ENCODE measurements around the gene YIPF2.
"Not testable (repeated sequence)": the region's sequence is repeated elsewhere in the genome, so short reads cannot be mapped to it uniquely, and the experiment has no call there.

Gene YIPF2

DNA sequence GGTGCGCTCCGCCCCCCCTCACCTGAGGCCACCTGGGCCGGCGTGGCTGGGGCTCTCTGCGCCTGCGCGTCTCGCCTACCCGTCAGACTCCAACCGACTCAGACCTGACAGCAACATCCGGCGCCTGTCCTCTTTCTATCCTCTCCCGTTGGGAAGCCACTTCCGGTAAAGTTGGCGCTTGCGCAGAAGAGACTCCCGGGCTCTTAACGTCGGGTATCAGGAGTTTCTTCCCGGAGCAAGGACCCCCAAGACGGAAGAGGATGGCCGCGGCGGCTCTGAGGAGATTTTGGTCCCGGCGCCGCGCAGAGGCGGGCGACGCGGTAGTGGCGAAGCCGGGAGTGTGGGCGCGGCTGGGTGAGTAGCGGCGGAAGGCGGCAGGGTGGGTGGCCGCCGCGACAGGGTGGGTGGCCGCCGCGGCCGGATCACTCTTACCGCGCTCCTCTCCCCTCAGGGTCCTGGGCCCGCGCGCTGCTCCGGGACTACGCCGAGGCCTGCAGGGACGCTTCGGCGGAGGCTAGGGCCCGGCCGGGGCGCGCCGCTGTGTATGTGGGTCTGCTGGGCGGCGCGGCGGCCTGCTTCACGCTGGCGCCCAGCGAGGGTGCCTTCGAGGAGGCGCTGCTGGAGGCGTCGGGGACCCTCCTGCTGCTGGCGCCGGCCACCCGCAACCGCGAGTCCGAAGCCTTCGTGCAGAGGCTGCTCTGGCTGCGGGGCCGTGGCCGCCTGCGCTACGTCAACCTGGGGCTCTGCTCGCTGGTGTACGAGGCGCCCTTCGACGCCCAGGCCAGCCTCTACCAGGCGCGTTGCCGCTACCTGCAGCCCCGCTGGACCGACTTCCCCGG, at the start of gene YIPF2, which contains the start of gene TIMM29:
Gene YIPF2, minus strand, starts transcription at position 77 of the 839 bp plus-strand sequence. CDS start 229 bp downstream, outside the sequence.
Gene TIMM29, plus strand, starts transcription at position 249 of the 839 bp plus-strand sequence. Its CDS starts 12 bp downstream, at position 261.
- DNase-seq (ENCODE audit: low read depth in 2 of 3, low spot score in 2 of 3), result peak; percentile 80 to 93 (median 87)

DNA sequence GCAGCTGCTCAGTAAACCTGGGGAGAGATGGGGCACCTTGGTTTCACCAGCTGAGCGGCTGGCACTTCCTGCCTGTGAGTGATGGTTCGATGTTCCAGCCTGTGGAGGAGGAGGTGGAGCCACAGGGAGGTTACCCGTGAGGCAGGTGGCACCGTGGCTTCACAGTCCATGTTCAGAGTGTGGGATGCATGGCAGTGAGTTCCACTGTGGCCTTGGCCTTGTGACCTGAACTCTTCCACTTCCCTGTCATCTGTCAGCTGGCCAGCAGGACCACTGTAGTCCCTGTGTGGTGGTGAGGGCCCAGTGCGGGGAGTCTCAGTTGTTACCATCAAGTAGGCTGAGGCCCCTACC, 49.3 kb upstream of the YIPF2 start:
- no peak for DNase-seq (ENCODE audit: low read depth in 2 of 3, low spot score in 2 of 3)

DNA sequence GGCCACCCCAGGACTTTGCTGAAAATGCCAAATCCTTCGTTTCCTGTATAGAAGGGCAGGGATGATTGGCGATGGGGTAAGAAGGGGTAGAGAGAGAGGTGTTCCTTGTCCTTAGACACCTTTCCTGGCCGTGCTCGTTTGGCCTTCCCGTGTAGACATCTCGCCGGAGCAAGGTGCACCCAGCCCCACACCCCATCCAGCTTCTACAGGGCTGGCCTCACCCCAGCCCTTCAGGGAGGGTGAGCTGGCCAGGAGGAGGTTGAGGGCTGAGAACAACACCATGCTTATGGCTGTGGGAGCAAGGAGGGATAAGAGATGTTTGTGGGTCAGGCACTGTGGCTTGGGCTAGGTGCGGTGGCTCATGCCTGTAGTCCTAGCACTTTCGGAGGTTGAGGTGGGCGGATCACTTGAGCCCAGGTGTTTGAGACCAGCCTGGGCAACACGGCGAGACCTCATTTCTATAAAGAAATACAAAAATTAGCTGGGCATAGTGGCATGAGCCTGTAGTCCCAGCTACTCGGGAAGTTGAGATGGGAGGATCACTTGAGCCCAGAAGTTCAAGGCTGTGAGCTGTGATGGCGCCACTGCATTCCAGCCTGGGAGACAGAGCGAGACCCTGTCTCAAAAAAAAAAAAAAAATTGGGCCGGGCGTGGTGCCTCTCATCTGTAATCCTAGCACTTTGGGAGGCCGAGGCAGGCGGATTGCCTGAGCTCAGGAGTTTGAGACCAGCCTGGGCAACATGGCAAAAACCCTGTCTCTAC, 47.9 kb upstream of the YIPF2 start:
- DNase-seq (ENCODE audit: low read depth in 2 of 3, low spot score in 2 of 3), result no peak

DNA sequence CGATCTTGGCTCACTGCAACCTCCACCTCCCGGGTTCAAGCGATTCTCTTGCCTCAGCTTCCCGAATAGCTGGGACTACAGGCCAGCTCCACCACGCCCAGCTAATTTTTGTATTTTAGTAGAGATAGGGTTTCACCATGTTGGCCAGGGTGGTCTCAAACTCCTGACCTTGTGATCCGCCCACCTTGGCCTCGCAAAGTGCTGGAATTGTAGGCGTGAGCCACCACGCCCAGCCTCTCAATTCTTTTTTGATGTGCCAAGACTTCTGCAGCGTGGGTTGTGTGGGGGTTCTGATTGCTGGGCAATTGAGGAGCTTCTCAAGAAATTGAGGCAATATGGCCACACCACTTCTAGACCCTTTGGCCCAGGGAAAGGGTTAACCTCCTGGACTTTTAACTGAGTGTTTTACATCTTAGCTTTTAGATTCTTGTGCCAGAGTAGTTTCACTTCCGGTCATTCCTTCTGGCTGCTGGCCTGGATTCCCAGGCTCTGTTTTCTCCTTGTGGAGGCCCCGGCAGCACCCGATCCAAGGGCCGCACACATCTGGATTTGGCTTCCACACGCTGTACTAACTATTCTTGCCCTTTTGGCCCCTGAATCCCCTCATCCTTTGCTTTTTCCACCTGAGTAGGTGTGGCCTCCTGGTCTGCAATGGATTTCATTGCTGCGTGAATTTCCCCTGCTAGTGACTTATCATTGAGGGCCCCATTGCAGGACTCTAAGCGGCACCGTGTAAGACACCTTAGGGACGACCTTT, 47.1 kb upstream of the YIPF2 start:
- DNase-seq (ENCODE audit: low read depth in 2 of 3, low spot score in 2 of 3), result no peak

DNA sequence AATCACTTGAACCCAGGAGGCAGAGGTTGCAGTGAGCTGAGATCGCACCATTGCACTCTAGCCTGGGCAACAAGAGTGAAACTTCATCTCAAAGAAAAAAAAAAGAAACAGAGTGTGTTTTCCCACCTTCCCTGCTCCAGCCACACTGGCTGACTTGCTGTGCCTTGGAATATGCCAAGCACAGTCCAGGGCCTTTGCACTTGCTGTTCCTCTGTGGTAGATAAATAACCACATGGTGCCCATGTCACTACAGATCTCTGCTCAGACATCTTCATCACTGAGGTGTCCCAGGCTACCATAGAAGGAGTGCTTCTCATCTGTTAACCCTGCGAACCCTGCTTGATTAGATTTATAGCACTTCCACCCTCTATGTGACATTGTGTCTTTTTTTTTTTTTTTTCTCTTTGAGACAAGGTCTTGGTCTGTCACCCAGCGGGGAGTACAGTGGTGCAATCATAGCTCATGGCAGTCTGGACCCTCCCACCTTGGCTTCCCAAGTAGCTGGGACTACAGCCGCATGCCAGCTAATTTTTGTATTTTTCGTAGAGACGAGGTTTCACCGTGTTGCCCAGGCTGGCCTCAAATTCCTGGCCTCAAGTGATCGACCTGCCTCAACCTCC, 42.8 kb upstream of the YIPF2 start:
- DNase-seq (ENCODE audit: low read depth in 2 of 3, low spot score in 2 of 3), result no peak

DNA sequence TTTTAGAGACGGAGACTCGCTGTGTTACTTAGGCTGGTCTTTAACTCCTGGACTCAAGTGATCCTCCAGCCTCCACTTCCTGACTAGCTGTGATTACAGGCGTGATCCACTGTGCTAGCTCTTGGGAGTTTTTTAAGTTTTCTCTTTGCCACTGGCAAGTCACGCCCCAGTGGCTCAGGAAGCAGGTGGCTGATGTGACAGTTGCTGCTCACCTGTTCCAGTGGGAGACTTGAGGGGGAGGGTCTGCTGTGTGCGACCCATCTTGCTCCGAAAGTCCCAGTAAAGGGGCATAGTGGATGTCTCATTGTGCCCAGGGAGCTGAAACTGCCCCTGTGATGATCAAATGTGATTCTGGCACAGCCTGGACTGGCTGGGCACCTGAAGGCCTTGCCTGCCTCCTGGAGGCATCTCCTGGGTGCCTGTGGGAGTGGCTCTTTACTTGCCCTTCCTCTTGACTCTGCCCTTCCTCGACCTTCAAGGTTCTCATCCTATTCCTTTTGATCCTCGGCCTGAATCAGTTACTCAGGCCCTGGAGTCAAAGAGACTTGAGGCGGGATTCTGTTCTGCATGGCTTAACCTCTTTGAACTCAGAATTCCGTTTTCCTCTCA, 40.2 kb upstream of the YIPF2 start:
- DNase-seq (ENCODE audit: low read depth in 2 of 3, low spot score in 2 of 3), result no peak

DNA sequence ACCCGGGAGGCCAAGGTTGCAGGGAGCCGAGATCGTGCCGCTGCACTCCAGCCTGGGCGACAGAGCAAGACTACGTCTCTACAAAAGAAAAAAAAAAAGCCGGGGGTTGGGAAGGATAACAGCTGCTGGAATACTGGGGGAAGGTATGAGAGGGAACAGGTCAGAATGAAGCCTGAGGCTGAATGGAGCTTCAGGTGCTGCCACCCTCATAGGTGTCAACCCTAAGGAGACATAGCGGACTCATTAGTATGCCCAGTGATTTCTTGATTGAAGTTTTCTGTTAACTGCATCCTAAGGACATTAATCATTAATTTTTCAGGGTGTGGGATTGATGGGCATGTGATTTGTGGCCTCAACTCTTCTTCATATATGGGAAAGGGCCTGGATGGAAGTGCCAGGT, 38.4 kb upstream of the YIPF2 start:
- no peak for DNase-seq (ENCODE audit: low read depth in 2 of 3, low spot score in 2 of 3)

DNA sequence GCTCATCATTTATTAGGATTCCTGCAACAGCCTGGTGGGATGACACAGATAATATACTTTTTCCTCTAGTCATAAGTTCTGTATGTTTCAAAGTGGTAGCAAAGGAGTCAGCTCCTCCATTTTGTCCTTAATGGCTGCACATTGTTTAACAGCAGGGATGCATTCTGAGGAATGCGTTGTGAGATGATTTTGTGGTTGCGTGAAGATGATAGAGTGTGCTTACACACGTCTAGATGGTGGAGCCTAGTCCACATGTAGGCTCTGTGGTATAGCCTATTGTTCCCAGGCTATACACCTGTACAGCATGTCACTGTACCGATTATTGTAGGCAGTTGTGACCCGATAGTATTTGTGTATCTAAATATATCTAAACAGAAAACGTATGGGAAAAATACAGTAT, 37.0 kb upstream of the YIPF2 start:
- DNase-seq (ENCODE audit: low read depth in 2 of 3, low spot score in 2 of 3), result no peak

DNA sequence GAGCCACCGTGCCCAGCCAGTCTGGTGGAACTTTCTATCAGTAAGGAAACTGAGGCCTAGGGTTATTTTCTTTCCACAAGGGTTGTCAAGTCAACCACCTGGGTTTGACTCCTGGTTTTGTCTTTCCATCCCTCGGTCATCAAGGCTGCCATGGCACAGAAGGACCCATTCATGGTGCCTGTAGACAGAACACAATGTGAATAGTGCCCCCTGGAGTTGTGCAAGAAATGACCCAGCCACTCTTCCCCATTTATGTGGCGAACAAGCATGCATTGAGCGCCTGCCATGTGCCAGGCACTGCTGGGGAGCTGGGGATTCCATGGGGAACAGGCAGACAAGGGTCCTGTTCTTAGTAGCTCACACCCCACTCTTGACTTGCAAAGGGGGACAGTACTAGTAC, 36.5 kb upstream of the YIPF2 start:
- no peak for DNase-seq (ENCODE audit: low read depth in 2 of 3, low spot score in 2 of 3)

DNA sequence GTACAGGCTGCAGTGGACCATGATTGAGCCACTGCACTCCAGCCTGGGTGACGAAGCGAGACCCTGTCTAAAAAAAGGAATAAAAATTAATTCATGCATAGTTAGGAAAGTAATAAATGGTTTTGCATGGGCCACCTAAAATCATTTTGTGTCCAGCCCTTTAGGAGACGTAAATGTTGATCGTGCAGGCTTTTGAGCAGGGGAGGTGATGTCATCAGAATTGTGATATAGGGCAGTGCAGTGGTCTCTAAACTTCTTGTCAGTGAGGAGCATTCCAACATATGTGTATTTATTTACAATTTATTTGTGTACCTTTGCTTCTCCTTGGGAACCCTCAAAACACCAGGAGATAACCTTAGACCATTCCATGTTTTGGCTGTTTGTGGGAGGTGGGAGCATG, 35.4 kb upstream of the YIPF2 start:
- no peak for DNase-seq (ENCODE audit: low read depth in 2 of 3, low spot score in 2 of 3)

DNA sequence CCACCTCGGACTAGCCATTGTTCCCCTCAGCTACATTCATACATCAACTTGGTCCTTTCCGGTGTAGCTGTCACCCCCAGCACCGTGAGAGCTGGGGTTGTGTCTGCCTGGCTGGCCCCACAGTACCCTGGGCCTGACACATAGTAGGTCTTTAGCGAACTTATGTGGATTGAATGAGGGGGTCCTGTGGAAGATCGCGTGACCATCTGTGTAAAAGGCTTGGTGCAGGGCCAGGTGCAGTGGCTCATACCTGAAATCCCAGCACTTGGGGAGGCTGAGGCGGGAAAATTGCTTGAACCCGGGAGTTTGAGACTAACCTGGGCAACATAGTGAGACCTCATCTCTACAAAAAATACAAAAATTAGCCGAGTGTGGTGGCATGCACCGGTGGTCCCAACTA, 34.4 kb upstream of the YIPF2 start:
- no peak for DNase-seq (ENCODE audit: low read depth in 2 of 3, low spot score in 2 of 3)

DNA sequence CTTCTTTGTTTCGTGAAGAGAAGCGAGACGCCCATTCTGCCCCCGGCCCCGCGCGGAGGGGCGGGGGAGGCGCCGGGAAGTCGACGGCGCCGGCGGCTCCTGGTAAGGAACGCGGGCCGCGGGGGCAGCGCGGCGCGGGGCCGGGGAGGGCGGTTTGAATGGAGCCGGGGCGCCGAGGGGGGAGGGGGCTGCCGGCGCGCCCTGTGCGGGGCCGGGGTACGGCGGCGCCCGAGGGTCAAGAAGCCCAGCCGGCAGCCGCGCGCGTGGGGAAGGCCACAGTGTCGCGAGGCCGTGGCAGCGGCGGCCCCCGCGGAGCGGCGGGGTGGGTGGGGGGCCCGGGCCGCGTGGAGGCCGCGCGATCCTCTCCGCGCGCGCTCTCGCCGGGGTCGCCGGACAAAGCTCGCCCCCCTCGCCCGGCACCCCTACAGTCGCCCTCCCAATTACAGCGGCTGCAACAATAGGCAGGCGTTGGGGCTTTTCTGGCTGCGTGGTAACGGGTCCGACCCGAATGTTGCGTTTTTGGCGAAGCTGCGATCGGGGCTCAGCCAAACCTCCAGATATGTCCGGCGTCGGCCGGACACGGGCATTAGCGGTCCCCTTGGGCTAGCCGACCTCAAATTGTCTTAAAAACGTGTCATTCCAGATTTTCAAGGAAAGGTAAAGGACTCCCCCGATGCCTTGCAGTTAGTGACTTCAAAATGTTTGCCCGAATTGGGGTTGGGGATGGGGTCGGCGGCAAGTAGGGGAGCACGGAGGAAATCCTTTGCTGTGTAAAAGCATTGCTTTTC, 32.8 kb upstream of the YIPF2 start:
- DNase-seq (ENCODE audit: low read depth in 2 of 3, low spot score in 2 of 3), result peak in 1 of 3 experiments; percentile 25

DNA sequence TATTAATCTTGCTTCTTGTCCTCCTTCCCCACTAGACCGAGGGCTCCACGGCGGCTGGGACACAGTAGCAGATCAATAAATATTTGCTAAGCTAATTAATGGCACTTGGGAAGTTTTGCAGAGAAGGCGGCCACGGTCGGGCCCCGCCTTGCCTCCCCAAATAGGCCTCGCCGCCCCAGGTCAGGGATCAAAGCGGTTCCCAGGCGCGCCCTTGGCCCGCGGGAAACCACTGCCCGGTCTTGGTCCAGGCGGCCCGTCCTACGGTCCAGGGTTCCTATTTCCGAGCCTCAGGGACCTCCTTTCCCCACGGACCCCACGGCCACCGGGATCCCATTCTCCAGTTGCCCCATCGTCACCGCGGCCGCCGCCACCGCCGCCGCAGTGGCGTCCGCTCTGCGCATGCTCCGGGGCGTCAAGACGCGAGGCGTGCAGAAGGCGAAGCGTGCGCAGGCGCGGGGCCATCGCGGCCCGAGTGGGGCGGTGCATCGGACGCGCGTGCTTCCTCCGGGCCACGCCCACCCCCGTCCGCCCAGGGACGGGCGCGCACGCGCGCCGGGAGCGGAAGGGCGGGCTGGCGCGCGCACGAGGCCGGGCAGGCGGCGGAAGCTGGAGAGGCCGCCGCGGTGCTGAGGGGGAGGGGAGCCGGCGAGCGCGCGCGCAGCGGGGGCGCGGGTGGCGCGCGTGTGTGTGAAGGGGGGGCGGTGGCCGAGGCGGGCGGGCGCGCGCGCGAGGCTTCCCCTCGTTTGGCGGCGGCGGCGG, 32.1 kb upstream of the YIPF2 start, which contains the start of gene SMARCA4:
Gene SMARCA4, plus strand, starts transcription at position 717 of the 759 bp plus-strand sequence. CDS start 23,122 bp downstream, outside the sequence.
- DNase-seq (ENCODE audit: low read depth in 2 of 3, low spot score in 2 of 3), result peak; percentile 89 to 99 (median 91)

DNA sequence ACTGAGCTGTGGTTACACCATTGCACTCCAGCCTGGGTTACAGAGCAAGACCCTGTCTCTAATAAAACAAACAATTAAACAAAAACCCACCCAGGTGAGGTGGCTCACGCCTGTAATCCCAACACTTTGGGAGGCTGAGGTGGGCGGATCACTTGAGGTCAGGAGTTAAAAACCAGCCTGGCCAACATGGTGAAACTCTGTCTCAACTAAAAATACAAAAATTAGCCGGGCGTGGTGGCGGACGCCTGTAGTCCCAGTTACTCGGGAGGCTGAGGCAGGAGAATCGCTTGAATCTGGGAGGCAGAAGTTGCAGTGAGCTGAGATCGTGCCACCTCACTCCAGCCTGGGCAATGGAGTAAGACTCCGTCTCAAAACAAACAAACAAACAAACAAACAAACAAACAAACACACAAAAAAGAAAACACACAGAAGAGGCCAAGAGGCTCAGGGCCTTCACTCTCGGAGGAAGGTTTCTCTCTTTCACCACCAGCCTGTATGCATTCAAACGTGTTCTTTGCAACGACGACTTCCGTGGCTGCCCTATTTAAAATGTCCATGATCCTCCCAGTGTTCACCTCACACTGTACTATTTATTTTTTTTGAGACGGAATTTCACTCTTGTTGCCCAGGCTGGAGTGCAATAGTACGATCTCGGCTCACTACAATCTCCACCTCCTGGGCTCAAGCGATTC, 31.0 kb upstream of the YIPF2 start:
- DNase-seq (ENCODE audit: low read depth in 2 of 3, low spot score in 2 of 3), result not testable (repeated sequence)

DNA sequence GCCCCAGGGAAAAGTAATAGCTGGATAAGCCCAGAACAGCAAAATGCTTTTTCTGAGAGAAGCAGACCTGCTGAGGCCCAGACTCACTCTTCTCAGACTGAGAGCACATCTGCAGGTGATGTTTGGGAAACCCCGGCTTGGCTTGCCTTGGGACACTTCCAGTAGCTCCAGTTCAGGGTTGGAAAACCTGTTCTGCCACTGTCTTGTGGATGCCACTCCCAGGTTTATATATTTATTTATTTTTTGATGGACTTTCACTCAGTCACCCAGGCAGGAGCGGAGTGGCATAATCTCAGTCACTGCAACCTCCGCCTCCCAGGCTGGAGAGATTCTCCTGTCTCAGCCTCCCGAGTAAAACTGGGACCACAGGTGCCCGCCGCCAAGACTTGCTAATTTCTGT, 24.4 kb upstream of the YIPF2 start:
- no peak for DNase-seq (ENCODE audit: low read depth in 2 of 3, low spot score in 2 of 3)

DNA sequence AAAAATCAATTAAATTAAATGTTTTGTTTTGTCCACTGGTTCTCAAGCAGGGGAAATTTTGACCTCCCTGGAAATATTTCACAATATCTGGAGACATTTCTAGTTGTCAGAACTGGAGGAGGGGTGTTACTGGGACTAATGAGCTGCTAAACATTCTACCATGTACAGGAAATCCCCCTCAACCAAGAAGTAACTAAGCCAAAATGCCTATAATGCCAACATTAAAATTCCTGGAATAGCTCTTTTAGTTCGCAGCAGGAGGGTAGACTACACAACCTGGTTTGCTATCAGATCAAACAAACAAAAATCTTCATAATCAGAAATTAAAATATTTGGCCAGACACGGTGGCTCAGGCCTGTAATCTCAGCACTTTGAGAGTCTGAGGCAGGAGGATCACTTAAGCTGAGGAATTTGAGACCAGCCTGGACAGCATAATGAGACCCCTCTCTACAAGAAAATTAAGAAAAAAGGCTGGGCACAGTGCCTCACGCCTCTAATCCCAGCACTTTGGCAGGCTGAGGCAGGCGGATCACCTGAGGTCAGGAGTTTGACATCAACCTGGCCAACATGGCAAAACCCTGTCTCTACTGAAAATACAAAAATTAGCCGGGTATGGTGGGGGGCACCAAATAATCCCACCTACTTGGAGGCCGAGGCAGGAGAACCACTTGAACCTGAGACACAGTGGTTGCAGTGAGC, 18.7 kb upstream of the YIPF2 start:
- no peak for DNase-seq (ENCODE audit: low read depth in 2 of 3, low spot score in 2 of 3)

DNA sequence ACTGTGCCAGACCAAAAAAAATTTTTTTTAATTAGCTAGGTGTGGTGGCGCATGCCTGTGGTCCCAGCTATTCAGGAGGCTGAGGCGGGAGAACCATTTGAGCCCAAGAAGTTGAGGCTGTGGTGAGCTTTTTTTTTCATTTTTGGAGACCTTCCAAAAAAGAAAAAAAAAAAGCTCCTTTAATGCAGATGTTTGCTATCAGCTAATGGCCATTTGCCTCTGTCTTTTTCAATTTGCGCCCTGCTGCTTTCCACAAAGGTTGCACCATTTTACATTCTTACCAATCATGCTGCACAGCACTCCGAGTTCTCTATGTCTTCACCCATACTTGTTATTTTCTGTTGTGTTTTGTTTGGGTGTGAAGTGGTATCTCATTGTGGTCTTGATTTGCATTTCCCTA, 16.8 kb upstream of the YIPF2 start:
- DNase-seq (ENCODE audit: low read depth in 2 of 3, low spot score in 2 of 3), result no peak

DNA sequence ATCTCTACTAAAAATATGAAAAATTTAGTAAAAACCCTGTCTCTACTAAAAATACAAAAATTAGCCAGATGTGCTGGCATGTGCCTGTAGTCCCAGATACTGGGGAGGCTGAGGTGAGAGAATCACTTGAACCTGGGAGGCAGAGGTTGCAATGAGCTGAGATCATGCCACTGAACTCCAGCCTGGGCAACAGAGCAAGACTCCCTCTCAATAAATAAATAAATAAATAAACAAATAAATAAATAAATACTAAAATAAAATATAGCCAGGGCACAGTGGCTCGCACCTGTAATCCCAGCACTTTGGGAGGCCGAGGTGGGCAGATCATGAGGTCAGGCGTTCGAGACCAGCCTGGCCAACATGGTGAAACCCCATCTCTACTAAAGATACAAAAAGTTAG, 15.0 kb upstream of the YIPF2 start:
- not testable (repeated sequence) for DNase-seq (ENCODE audit: low read depth in 2 of 3, low spot score in 2 of 3)
